Spleen (tissue), 7 donors: Measurements from ENCODE around the gene YIPF2.
A peak's percentile ranks its signal among the peaks of the same experiment; 100 is the strongest.

Experiments used
- CTCF ChIP-seq, 11 experiments: fragments of 200-600 bp in 7 of 11; fragments of 450-650 bp in 4 of 11; sonication (generic) in 4 of 11; IDR thresholded peaks in 8 of 11; conservative IDR thresholded peaks in 3 of 11; 1 replicate in 7 of 11; 2 replicates in 4 of 11; pipeline versions ENCODE4 v1.4.0 to v1.8.0; 2016 to 2021; ENCODE audit warnings: antibody characterized with exemption in 11 of 11, inconsistent platforms in 4 of 11, mild to moderate bottlenecking in 1 of 11
- POLR2A ChIP-seq, 3 donors: fragments of 450-650 bp; IDR thresholded peaks; one replicate each; pipeline ENCODE4 v1.5.1; 2017; ENCODE audit warnings: antibody characterized with exemption in 3 of 3, mild to moderate bottlenecking in 1 of 3
- POLR2AphosphoS5 ChIP-seq, 3 donors: sonication (generic); formaldehyde crosslinking; IDR thresholded peaks; one replicate each; pipeline ENCODE4 v1.5.1; 2017; ENCODE audit warnings: antibody characterized with exemption in 3 of 3
- donor health status: DM: no; HTN: no; CAD: no; lungs with moderate emphysema.
- donor health status: DM: no; HTN: no; CAD: no.
- donor health status: DM: no; HTN: no; CAD: no.

- TF ChIP-seq CTCF (IDR thresholded peaks at IDR 0.05 in 8 of 11, conservative IDR thresholded peaks at IDR 0.05 in 3 of 11) (no peak), POLR2A (IDR thresholded peaks at IDR 0.05) (no peak), POLR2AphosphoS5 (IDR thresholded peaks at IDR 0.05) (peak in 1 of 3 donors; percentile 11)
Observed at GRCh38 chr19:10895920-10896319, 32.5 kb downstream of the YIPF2 start.
